Pancreas (tissue), 10 donors: ENCODE data around the gene HDDC2. TPM values are rescaled to one million over a fixed set of nuclear protein-coding genes. Genes with fewer than 3 reads are reported as not detected.
A peak's percentile ranks its signal among the peaks of the same experiment; 100 is the strongest.

ENCODE experiments used
- ATAC-seq, 4 donors: fragments of 200-7000 bp; cut with Tn5 transposase; one replicate each; pipeline versions ENCODE4 v1.8.0 to v1.9.1; 2020; ENCODE audit warnings: mild to moderate bottlenecking in 4 of 4, moderate library complexity in 4 of 4
- DNase-seq, 6 donors: peaks; one replicate each; pipeline ENCODE4 v3.0.0-alpha.2; 2020
- FAIRE-seq: peaks from 2 replicates; lab custom pipeline; 2012; peaks lifted over from hg19 to GRCh38; lab: Jason Lieb, UNC
- H3K27ac ChIP-seq, 4 donors: fragments of 200-600 bp; sonication (generic); 1 replicate in 3 of 4; 2 replicates in 1 of 4; pipeline versions ENCODE4 v1.5.0 to v1.8.0; 2020
- H3K27me3 ChIP-seq, 4 donors: fragments of 200-600 bp; one replicate each; pipeline ENCODE4 v1.8.0; 2021
- H3K36me3 ChIP-seq, 3 donors: fragments of 200-600 bp; sonication (generic) in 1 of 3; one replicate each; pipeline versions ENCODE4 v1.5.0 to v1.8.0; 2020 to 2021
- H3K4me1 ChIP-seq, 3 donors: fragments of 200-600 bp; one replicate each; pipeline ENCODE4 v1.8.0; 2021
- H3K4me3 ChIP-seq, 4 donors: fragments of 200-600 bp; sonication (generic) in 2 of 4; one replicate each; pipeline versions ENCODE4 v1.5.0 to v1.8.0; 2020 to 2021
- H3K9me3 ChIP-seq, 4 donors: fragments of 200-600 bp; one replicate each; pipeline ENCODE4 v1.8.0; 2021
- WGBS, 2 donors: extraction: QIAGEN DNeasy Blood & Tissue Kit; methylation state at CpG; one replicate each; pipeline ENCODE4 v1.1.7; 2013; 5-methylcytosine and 5-hydroxymethylcytosine counted together
- intact Hi-C, 3 donors: fragments of 100-400 bp; cut with DNase I; formaldehyde crosslinking; loops; one replicate each; pipeline versions ENCODE4 v1.11.1 to v1.14.2; 2022
- polyA plus RNA-seq, 2 donors: library from polyadenylated mRNA; stranded (reverse); fragments of 200-250 nt; gene quantifications; one replicate each; pipeline ENCODE4 v1.2.3, GENCODE V29; 2013
- total RNA-seq, 6 donors: library from RNA; stranded (reverse); fragmentation: NEBNext Ultra II Directional in 4 of 6; extraction: Animal tissue kit (Norgen Biotek cat#: 25700) in 4 of 6; gene quantifications; one replicate each; pipeline versions ENCODE4 v1.2.1 to v1.2.4, GENCODE V29; 2021 to 2023
- TF ChIP-seq, protein P1 (sequence below), 4 donors: fragments of 200-600 bp; sonication (generic) in 3 of 4; IDR thresholded peaks; one replicate each; pipeline versions ENCODE4 v1.5.0 to v1.8.0; 2021; ENCODE audit warnings: antibody characterized with exemption in 4 of 4
- donor health status: healthy with polysubstance abuse.
- donor health status: DM: no; HTN: no; CAD: no; lungs with moderate emphysema.
- donor health status: DM: no; HTN: no; CAD: no.
- donor health status: control.
- donor health status: control.
- donor health status: Bipolar disorder and iron deficiency.
- donor health status: DM: yes; HTN: yes; CAD: no.
- donor health status: DM: no; HTN: no; CAD: no.
- donor health status: DM: no; HTN: no; CAD: no.
- donor health status: DM: yes; HTN: yes; CAD: no.

Gene HDDC2
- total and polyA plus RNA-seq, 8 donors, result 22.9 to 45.9 (median 30.6) TPM

DNA sequence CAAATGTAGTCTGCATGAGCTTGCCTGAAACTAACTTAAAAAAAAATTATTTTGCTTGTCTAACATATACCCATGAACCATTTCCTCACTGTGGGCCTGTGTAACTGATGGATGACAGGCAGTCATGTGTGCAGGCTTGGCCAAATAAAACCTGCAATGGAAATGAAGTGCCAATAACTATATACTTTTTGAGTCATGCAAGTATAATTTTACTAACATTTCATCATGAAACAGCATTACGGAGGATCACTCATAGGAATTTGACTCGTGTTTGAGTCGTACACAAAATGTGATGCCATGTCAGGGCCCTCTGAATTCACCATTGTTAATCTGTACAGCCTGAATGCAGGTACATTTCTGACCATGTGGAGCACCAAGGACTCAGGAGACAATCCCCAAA is 46.6 kb downstream of the HDDC2 start:
- TF ChIP-seq, protein P1, sequence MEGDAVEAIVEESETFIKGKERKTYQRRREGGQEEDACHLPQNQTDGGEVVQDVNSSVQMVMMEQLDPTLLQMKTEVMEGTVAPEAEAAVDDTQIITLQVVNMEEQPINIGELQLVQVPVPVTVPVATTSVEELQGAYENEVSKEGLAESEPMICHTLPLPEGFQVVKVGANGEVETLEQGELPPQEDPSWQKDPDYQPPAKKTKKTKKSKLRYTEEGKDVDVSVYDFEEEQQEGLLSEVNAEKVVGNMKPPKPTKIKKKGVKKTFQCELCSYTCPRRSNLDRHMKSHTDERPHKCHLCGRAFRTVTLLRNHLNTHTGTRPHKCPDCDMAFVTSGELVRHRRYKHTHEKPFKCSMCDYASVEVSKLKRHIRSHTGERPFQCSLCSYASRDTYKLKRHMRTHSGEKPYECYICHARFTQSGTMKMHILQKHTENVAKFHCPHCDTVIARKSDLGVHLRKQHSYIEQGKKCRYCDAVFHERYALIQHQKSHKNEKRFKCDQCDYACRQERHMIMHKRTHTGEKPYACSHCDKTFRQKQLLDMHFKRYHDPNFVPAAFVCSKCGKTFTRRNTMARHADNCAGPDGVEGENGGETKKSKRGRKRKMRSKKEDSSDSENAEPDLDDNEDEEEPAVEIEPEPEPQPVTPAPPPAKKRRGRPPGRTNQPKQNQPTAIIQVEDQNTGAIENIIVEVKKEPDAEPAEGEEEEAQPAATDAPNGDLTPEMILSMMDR (IDR thresholded peaks at IDR 0.05), result no peak
- Histone ChIP-seq H3K4me3 (no peak overlapping the region), H3K36me3 (no peaks in the 10 kb centered on the region), H3K27me3 (no peaks in the 10 kb centered on the region), H3K9me3 (no peaks in the 10 kb centered on the region), H3K27ac (no peak overlapping the region), H3K4me1 (no peaks in the 10 kb centered on the region)
- WGBS, 2 donors, result 76 to 78% methylated on average over 3 of the region's 3 CpGs
- DNase-seq, result no peak
- intact Hi-C loops, result no loop called here
- no peak for FAIRE-seq
- ATAC-seq, result no peak

DNA sequence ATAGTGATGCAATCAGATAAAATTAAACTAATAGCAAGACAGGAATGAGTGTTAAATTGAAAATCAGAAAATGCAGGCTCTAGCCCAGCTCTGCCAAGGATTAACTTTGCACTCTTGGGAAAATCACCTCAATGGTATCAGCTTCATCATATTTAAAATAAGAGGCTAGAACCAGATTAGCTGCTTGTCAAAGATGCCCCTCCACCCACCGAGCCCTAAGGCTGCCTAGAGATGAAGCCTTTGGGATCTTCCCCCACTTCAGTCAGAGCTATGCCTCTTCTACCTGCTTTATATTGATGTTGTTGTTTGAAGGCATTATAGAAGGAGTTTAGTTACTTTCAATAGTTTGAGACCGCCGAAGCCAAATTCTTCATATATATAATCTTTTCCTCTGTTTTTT is 47.4 kb downstream of the HDDC2 start:
- FAIRE-seq, result no peak
- no peaks in the 10 kb centered on the region for H3K9me3 ChIP-seq
- no peaks in the 10 kb centered on the region for H3K27me3 ChIP-seq
- no peak overlapping the region for H3K27ac ChIP-seq
- 96% methylated on average over 3 of the region's 3 CpGs for WGBS, 2 donors
- H3K4me3 ChIP-seq, result no peak overlapping the region
- no peak for DNase-seq
- H3K36me3 ChIP-seq, result no peaks in the 10 kb centered on the region
- no peak for ATAC-seq
- intact Hi-C loops, result no loop called here
- TF ChIP-seq, protein P1 (IDR thresholded peaks at IDR 0.05), result no peak
- H3K4me1 ChIP-seq, result no peaks in the 10 kb centered on the region

- Histone ChIP-seq H3K9me3 (no peaks in the 10 kb centered on the region), H3K27ac (no peak overlapping the region), H3K27me3 (no peaks in the 10 kb centered on the region), H3K36me3 (no peaks in the 10 kb centered on the region), H3K4me1 (no peaks in the 10 kb centered on the region), H3K4me3 (no peak overlapping the region)
- FAIRE-seq, result no peak
- no peak for DNase-seq
- TF ChIP-seq, protein P1 (IDR thresholded peaks at IDR 0.05), result no peak
- intact Hi-C loops, result no loop called here
- no peak for ATAC-seq
- WGBS, 2 donors, result 96 to 100% methylated on average over 2 of the region's 2 CpGs
Measured at GRCh38 chr6:125253881-125254280, 47.9 kb downstream of the HDDC2 start.

GRCh38 chr6:125252891-125253290 is 48.9 kb downstream of the HDDC2 start:
- 94 to 97% methylated on average over 1 of the region's 1 CpG for WGBS, 2 donors
- DNase-seq, result no peak
- intact Hi-C loops, result no loop called here
- Histone ChIP-seq H3K27me3 (no peaks in the 10 kb centered on the region), H3K4me1 (no peaks in the 10 kb centered on the region), H3K9me3 (no peaks in the 10 kb centered on the region), H3K27ac (no peak overlapping the region), H3K36me3 (no peaks in the 10 kb centered on the region), H3K4me3 (no peak overlapping the region)
- ATAC-seq, result no peak
- FAIRE-seq, result no peak
- TF ChIP-seq, protein P1 (IDR thresholded peaks at IDR 0.05), result no peak

DNA sequence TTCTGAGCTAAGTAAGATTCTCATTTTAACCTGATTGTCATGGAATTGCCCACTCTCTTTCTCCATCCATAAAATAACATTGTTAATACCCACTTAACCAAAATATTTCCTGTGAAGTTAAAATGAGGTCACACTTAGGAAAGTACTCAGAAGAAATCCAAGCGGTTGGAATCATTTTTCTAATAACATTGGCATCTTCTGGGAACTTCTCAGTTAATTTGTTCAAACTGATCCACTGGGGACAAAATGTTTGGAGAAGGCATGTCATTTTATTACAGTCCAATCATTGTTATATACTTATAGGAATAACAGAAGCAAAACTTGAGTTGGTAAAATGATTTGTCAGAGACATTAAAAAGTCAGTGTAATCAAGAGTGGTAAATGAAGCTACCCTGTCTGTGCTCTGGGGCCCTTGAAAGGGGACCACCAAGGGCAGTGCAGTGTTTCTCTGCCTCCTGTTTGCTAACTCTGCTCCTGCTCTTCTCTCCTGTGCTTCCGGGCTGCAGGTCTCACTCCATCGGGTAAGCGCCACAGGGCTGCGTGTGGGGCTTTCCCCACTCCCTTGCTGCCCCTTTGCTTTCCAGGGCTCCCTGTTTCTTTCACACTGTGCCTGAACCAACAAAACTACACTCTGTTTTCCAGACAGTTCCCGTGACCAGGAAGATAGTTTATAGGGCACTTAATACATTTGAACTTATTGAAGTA is 50.1 kb downstream of the HDDC2 start:
- 58 to 72% methylated on average over 6 of the region's 6 CpGs for WGBS, 2 donors
- Histone ChIP-seq H3K9me3 (no peaks in the 10 kb centered on the region), H3K4me3 (no peak overlapping the region), H3K36me3 (no peaks in the 10 kb centered on the region), H3K27me3 (no peaks in the 10 kb centered on the region), H3K4me1 (no peaks in the 10 kb centered on the region), H3K27ac (no peak overlapping the region)
- FAIRE-seq, result no peak
- intact Hi-C loops, result no loop called here
- ATAC-seq, result peak in 1 of 4 donors; percentile 26
- no peak for DNase-seq
- TF ChIP-seq, protein P1 (IDR thresholded peaks at IDR 0.05), result no peak
